ENCODE data around the gene TMEM242. TPM values are rescaled to one million over a fixed set of nuclear protein-coding genes. Genes with fewer than 3 reads are reported as not detected.

Gene TMEM242
- total and polyA plus RNA-seq, 7 donors, result 7.8 to 14.8 (median 14.0) TPM

DNA sequence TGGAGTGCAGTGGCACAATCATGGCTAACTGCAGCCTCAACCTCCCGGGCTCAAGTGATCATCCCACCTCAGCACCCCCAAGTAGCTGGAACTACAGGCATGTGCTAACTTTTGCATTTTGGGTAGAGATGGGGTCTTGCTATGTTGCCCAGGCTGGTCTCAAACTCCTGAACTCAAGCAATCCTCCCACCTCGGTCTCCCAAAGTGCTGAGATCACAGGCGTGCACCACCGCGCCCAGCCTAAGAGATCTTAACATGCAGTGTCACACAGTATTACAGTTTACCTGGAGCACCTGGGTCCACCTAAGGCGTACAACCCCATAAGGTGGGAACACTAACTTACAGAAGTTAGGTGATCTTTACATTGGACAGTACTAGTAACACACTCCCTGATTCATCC is 29.5 kb downstream of the TMEM242 start:
- WGBS, 3 donors, result 89 to 99% (median 98%) methylated on average over 6 of the region's 6 CpGs
- no peaks in the 10 kb centered on the region for H3K9me3 ChIP-seq
- DNase-seq, result no peak
- H3K4me3 ChIP-seq, result no peak overlapping the region
- no peak overlapping the region for H3K27ac ChIP-seq
- no peak for ATAC-seq
- no peaks in the 10 kb centered on the region for H3K27me3 ChIP-seq (ENCODE audit: insufficient read depth in 3 of 3, low read length in 2 of 3)
- peaks cover 4 to 40% of the 10 kb centered on the region in 2 donors for H3K36me3 ChIP-seq (ENCODE audit: insufficient read depth in 1 of 2, low read depth in 1 of 2)
- TF ChIP-seq, protein P1, sequence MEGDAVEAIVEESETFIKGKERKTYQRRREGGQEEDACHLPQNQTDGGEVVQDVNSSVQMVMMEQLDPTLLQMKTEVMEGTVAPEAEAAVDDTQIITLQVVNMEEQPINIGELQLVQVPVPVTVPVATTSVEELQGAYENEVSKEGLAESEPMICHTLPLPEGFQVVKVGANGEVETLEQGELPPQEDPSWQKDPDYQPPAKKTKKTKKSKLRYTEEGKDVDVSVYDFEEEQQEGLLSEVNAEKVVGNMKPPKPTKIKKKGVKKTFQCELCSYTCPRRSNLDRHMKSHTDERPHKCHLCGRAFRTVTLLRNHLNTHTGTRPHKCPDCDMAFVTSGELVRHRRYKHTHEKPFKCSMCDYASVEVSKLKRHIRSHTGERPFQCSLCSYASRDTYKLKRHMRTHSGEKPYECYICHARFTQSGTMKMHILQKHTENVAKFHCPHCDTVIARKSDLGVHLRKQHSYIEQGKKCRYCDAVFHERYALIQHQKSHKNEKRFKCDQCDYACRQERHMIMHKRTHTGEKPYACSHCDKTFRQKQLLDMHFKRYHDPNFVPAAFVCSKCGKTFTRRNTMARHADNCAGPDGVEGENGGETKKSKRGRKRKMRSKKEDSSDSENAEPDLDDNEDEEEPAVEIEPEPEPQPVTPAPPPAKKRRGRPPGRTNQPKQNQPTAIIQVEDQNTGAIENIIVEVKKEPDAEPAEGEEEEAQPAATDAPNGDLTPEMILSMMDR (IDR thresholded peaks at IDR 0.05), result no peak
- intact Hi-C loops (cut with DNase I), result no loop called here
- peaks cover 8% of the 10 kb centered on the region for H3K4me1 ChIP-seq

DNA sequence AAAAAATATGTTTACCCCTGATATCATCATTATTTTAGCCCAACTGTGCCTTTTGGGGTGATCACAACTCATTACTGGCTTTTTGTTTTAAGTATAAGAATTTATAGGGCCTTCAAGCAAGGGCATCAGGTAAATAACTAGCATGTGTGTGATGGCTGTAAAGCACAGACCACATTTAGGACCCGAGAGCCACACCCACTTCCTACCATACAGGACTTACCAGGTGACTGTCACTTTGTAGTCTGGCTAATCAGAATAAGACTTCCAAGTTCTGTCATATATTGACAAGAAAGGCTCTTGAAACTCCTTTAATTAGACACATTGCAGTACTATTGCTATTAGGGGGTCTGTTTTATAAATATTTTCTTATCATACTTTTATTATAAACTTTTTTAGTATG is 31.1 kb downstream of the TMEM242 start:
- Histone ChIP-seq H3K4me3 (no peak overlapping the region), H3K27ac (no peak overlapping the region), H3K36me3 (ENCODE audit: insufficient read depth in 1 of 2, low read depth in 1 of 2) (peaks cover 4 to 49% of the 10 kb centered on the region in 2 donors), H3K27me3 (ENCODE audit: insufficient read depth in 3 of 3, low read length in 2 of 3) (no peaks in the 10 kb centered on the region), H3K4me1 (no peaks in the 10 kb centered on the region), H3K9me3 (no peaks in the 10 kb centered on the region)
- TF ChIP-seq, protein P1 (IDR thresholded peaks at IDR 0.05), result no peak
- DNase-seq (no peak), ATAC-seq (no peak)
- intact Hi-C loops (cut with DNase I), result no loop called here
- 83 to 93% (median 90%) methylated on average over 1 of the region's 1 CpG for WGBS, 3 donors

DNA sequence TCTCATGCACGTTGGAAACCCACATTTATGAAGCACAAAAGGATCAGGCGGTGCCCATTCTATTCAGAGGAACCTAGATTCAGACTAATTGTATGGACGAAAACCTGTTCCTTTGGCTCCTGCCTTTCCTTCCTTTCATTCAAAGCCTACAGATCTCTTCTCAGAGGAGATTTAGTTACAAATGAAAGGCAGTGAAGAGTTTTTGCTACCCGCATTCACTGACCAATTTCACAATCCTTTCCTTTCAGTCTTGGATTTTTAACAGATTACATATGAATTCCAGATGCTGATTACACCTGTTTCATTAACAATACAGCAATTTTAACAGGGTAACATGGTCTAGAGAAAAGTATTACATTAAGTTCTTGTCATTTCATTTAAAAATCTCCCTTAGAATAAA is 32.0 kb downstream of the TMEM242 start:
- intact Hi-C loops (cut with DNase I), result no loop called here
- no peaks in the 10 kb centered on the region for H3K4me1 ChIP-seq
- H3K27ac ChIP-seq, result no peak overlapping the region
- no peaks in the 10 kb centered on the region for H3K27me3 ChIP-seq (ENCODE audit: insufficient read depth in 3 of 3, low read length in 2 of 3)
- 87 to 92% (median 90%) methylated on average over 4 of the region's 4 CpGs for WGBS, 3 donors
- DNase-seq, result no peak
- no peak overlapping the region for H3K4me3 ChIP-seq
- H3K9me3 ChIP-seq, result no peaks in the 10 kb centered on the region
- peaks cover 4 to 49% of the 10 kb centered on the region in 2 donors for H3K36me3 ChIP-seq (ENCODE audit: insufficient read depth in 1 of 2, low read depth in 1 of 2)
- no peak for ATAC-seq
- TF ChIP-seq, protein P1 (IDR thresholded peaks at IDR 0.05), result no peak

DNA sequence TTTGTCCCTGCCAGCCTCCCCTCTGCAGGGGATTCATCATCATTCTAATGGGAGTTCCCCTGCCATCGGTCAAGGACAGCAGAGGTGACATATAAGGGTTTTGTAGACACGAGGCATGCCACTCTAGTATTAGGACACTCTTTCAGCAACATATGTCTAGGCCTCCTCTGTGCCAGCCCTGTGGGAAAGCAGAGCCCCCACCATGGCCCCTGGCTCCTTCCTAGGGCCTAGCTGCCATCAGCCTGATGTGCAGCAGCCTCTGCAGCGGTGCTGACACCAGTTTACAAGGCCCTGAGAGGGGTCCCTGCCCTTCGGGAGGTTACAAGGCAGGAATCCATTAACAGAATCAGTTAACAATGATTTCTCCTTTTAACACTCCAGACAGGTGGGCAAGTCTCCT is 32.5 kb downstream of the TMEM242 start:
- intact Hi-C loops (cut with DNase I), result no loop called here
- peaks cover 4 to 49% of the 10 kb centered on the region in 2 donors for H3K36me3 ChIP-seq (ENCODE audit: insufficient read depth in 1 of 2, low read depth in 1 of 2)
- no peak overlapping the region for H3K4me3 ChIP-seq
- 86 to 89% (median 89%) methylated on average over 4 of the region's 4 CpGs for WGBS, 3 donors
- TF ChIP-seq, protein P1 (IDR thresholded peaks at IDR 0.05), result no peak
- no peak for DNase-seq
- H3K9me3 ChIP-seq, result no peaks in the 10 kb centered on the region
- no peak for ATAC-seq
- no peak overlapping the region for H3K27ac ChIP-seq
- H3K4me1 ChIP-seq, result no peaks in the 10 kb centered on the region
- no peaks in the 10 kb centered on the region for H3K27me3 ChIP-seq (ENCODE audit: insufficient read depth in 3 of 3, low read length in 2 of 3)

DNA sequence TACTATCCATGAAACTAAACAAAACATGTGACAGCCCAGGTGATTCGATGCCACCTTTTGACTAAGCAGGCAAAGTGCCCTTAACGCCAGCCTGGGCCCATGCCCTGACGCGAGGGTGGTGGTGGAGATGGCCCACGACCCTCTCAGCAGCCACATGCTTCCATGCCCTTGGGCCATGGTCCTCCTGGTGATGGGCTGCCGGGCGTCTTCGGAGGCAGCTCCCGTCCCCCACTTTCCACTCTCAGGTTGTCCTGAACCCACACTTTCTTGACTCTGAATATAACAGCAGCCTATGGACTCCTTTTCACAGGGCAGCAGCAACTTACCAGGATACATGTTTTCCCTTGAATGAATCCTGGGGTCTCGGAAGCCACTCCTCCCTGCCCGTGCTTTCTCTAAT is 33.6 kb downstream of the TMEM242 start:
- intact Hi-C loops (cut with DNase I), result no loop called here
- Histone ChIP-seq H3K4me1 (no peaks in the 10 kb centered on the region), H3K9me3 (no peaks in the 10 kb centered on the region), H3K27ac (no peak overlapping the region), H3K4me3 (no peak overlapping the region), H3K27me3 (ENCODE audit: insufficient read depth in 3 of 3, low read length in 2 of 3) (no peaks in the 10 kb centered on the region), H3K36me3 (ENCODE audit: insufficient read depth in 1 of 2, low read depth in 1 of 2) (peaks cover 4 to 49% of the 10 kb centered on the region in 2 donors)
- TF ChIP-seq, protein P1 (IDR thresholded peaks at IDR 0.05), result no peak
- WGBS, 3 donors, result 95 to 98% (median 97%) methylated on average over 11 of the region's 11 CpGs
- ATAC-seq (no peak), DNase-seq (no peak)
